IMR-90 (cell line): ENCODE measurements around the gene ZNF488. TPM values are rescaled to one million over a fixed set of nuclear protein-coding genes. Genes with fewer than 3 reads are reported as not detected.

Experiments
- ATAC-seq: fragments of 200-7000 bp; cut with Tn5 transposase; 2 replicates; pipeline ENCODE4 v1.9.1; 2020; ENCODE audit warnings: low read depth, mild to moderate bottlenecking, moderate library complexity
- BruUV-seq: library from RNA; stranded (reverse); fragments of 400-500 nt; replicated peaks from 2 replicates; lab custom pipeline; 2021; lab: Mats Ljungman, UMichigan
- CTCF ChIA-PET: fragments of 300-600 bp; formaldehyde crosslinking; extraction: SDS; loops from one replicate; lab custom pipeline; 2021; ENCODE audit warnings: antibody characterized with exemption; lab: Yijun Ruan, JAX
- POLR2A ChIA-PET: fragments of 300-600 bp; sonication (Branson Sonifier 250); formaldehyde crosslinking; loops from one replicate; lab custom pipeline; 2022; ENCODE audit warnings: antibody characterized with exemption; ENCODE audit not compliant: unreplicated experiment; lab: Charles Lee
- DNase-seq: peaks from one replicate; pipeline ENCODE4 v3.0.0; 2013
- H2AFZ ChIP-seq: replicated peaks from 2 replicates; pipeline ENCODE3; 2013; ENCODE audit warnings: low read length, mild to moderate bottlenecking; ENCODE audit not compliant: poor library complexity
- H2AK5ac ChIP-seq: 2 replicates; pipeline ENCODE4 v1.6.1; 2013; ENCODE audit warnings: low read depth, low read length, inconsistent platforms
- H2AK9ac ChIP-seq: replicated peaks from 2 replicates; pipeline ENCODE3; 2013; ENCODE audit warnings: mild to moderate bottlenecking, low read depth, low read length, moderate library complexity; ENCODE audit not compliant: poor library complexity
- H2BK120ac ChIP-seq: 2 replicates; pipeline ENCODE4 v1.6.1; 2013; ENCODE audit warnings: low read depth, low read length, inconsistent platforms
- H2BK15ac ChIP-seq: 3 replicates; pipeline ENCODE4 v1.6.1; 2013; ENCODE audit warnings: low read depth, low read length, inconsistent platforms
- H2BK20ac ChIP-seq: 2 replicates; pipeline ENCODE4 v1.6.1; 2013; ENCODE audit warnings: low read depth, mild to moderate bottlenecking, inconsistent platforms, low read length, moderate library complexity
- H2BK5ac ChIP-seq: 2 replicates; pipeline ENCODE4 v1.6.1; 2013; ENCODE audit warnings: mild to moderate bottlenecking, low read depth, low read length, inconsistent platforms; ENCODE audit not compliant: poor library complexity, severe bottlenecking
- H3K14ac ChIP-seq: replicated peaks from 2 replicates; pipeline ENCODE4 v1.6.1; 2013; ENCODE audit warnings: low read depth, low read length, inconsistent platforms
- H3K18ac ChIP-seq: 2 replicates; pipeline ENCODE4 v1.6.1; 2013; ENCODE audit warnings: low read depth, low read length, control low read depth
- H3K23ac ChIP-seq: 2 replicates; pipeline ENCODE4 v1.6.1; 2013; ENCODE audit warnings: low read depth, low read length, inconsistent platforms
- H3K27ac ChIP-seq: 2 replicates; pipeline ENCODE4 v1.5.1; 2013; ENCODE audit warnings: mild to moderate bottlenecking, control low read depth, low read length; ENCODE audit not compliant: insufficient read depth
- H3K27me3 ChIP-seq: 2 replicates; pipeline ENCODE4 v1.6.1; 2013; ENCODE audit warnings: low read length; ENCODE audit not compliant: control insufficient read depth, insufficient read depth
- H3K36me3 ChIP-seq: 2 replicates; pipeline ENCODE4 v1.6.1; 2013; ENCODE audit warnings: low read length, mixed read lengths; ENCODE audit not compliant: control insufficient read depth, insufficient read depth
- H3K4ac ChIP-seq: 2 replicates; pipeline ENCODE4 v1.6.1; 2013; ENCODE audit warnings: low read depth, low read length, inconsistent platforms
- H3K4me1 ChIP-seq: 2 replicates; pipeline ENCODE4 v1.6.1; 2013; ENCODE audit warnings: low read length, mixed read lengths; ENCODE audit not compliant: control insufficient read depth, insufficient read depth
- H3K4me2 ChIP-seq: 2 replicates; pipeline ENCODE4 v1.6.1; 2013; ENCODE audit warnings: low read depth, mild to moderate bottlenecking, control low read depth, low read length, moderate library complexity
- H3K4me3 ChIP-seq: 2 replicates; pipeline ENCODE4 v1.5.1; 2013; ENCODE audit warnings: low read depth, mild to moderate bottlenecking, control low read depth, low read length, moderate library complexity; ENCODE audit not compliant: insufficient read depth
- H3K56ac ChIP-seq: 2 replicates; pipeline ENCODE4 v1.6.1; 2013; ENCODE audit warnings: low read length, inconsistent platforms; ENCODE audit not compliant: insufficient read depth; ENCODE audit errors: extremely low read depth
- H3K79me1 ChIP-seq, 2 experiments: 2 replicates each; pipeline ENCODE4 v1.6.1; 2013; ENCODE audit warnings: low read length in 2 of 2, inconsistent platforms in 1 of 2, low read depth in 1 of 2
- H3K9ac ChIP-seq: 2 replicates; pipeline ENCODE4 v1.6.1; 2013; ENCODE audit warnings: low read depth, low read length, control low read depth
- H3K9me1 ChIP-seq: 2 replicates; pipeline ENCODE4 v1.6.1; 2013; ENCODE audit warnings: low read length, inconsistent platforms; ENCODE audit not compliant: insufficient read depth
- H3K9me3 ChIP-seq: 2 replicates; pipeline ENCODE4 v1.6.1; 2013; ENCODE audit warnings: low read length; ENCODE audit not compliant: control insufficient read depth, insufficient read depth
- H4K20me1 ChIP-seq: 2 replicates; pipeline ENCODE4 v1.6.1; 2013; ENCODE audit warnings: low read length, inconsistent platforms; ENCODE audit not compliant: insufficient read depth
- H4K5ac ChIP-seq: 2 replicates; pipeline ENCODE4 v1.6.1; 2013; ENCODE audit warnings: mild to moderate bottlenecking, low read depth, low read length, control low read depth
- H4K8ac ChIP-seq, 2 experiments: 2 replicates each; pipeline ENCODE4 v1.6.1; 2013; ENCODE audit warnings: low read depth in 2 of 2, low read length in 2 of 2, control low read depth in 1 of 2, inconsistent platforms in 1 of 2
- H4K91ac ChIP-seq: 2 replicates; pipeline ENCODE4 v1.6.1; 2013; ENCODE audit warnings: low read depth, low read length, inconsistent platforms; ENCODE audit not compliant: insufficient read depth
- CEBPB ChIP-seq: IDR thresholded peaks from 2 replicates; pipeline ENCODE4 v1.6.1; 2012; ENCODE audit warnings: low read depth, low read length, improper control_type of control experiment
- CHD1 ChIP-seq: IDR thresholded peaks from 2 replicates; pipeline ENCODE4 v1.6.1; 2012; ENCODE audit warnings: low read depth, low read length, improper control_type of control experiment
- CTCF ChIP-seq: conservative IDR thresholded peaks from 2 replicates; pipeline ENCODE4 v1.5.1; 2012; ENCODE audit warnings: mild to moderate bottlenecking, low read depth, low read length, improper control_type of control experiment
- FOS ChIP-seq: fragments of 150-350 bp; IDR thresholded peaks from 2 replicates; pipeline ENCODE4 v1.6.1; 2016; ENCODE audit warnings: low read depth, low read length
- MAFK ChIP-seq: IDR thresholded peaks from 2 replicates; pipeline ENCODE4 v1.6.1; 2012; ENCODE audit warnings: low read depth, low read length, improper control_type of control experiment
- MAZ ChIP-seq: IDR thresholded peaks from 2 replicates; pipeline ENCODE4 v1.6.1; 2012; ENCODE audit warnings: low read depth, mild to moderate bottlenecking, low read length, improper control_type of control experiment, moderate library complexity, borderline replicate concordance
- MXI1 ChIP-seq: IDR thresholded peaks from 2 replicates; pipeline ENCODE4 v1.6.1; 2012; ENCODE audit warnings: low read depth, mild to moderate bottlenecking, low read length, moderate library complexity, borderline replicate concordance
- NFE2L2 ChIP-seq: fragments of 150-350 bp; IDR thresholded peaks from 2 replicates; pipeline ENCODE4 v1.6.1; 2016; ENCODE audit warnings: low read depth, mild to moderate bottlenecking, low read length
- POLR2A ChIP-seq: IDR thresholded peaks from 2 replicates; pipeline ENCODE4 v1.6.1; 2012; ENCODE audit warnings: mild to moderate bottlenecking, low read depth, low read length
- RAD21 ChIP-seq: IDR thresholded peaks from 2 replicates; pipeline ENCODE4 v1.6.1; 2012; ENCODE audit warnings: low read length, improper control_type of control experiment
- RCOR1 ChIP-seq: IDR thresholded peaks from 2 replicates; pipeline ENCODE4 v1.6.1; 2012; ENCODE audit warnings: mild to moderate bottlenecking, low read length, improper control_type of control experiment; ENCODE audit not compliant: insufficient replicate concordance
- RFX5 ChIP-seq: IDR thresholded peaks from 2 replicates; pipeline ENCODE4 v1.8.0; 2012; ENCODE audit warnings: low read depth, mild to moderate bottlenecking, low read length, moderate library complexity
- SMC3 ChIP-seq: fragments of 150-350 bp; IDR thresholded peaks from 2 replicates; pipeline ENCODE4 v1.6.1; 2016; ENCODE audit warnings: low read depth, mild to moderate bottlenecking, antibody characterized with exemption, low read length, moderate library complexity
- WGBS, 2 experiments: methylation state at CpG; one replicate each; pipeline versions ENCODE4 v1.1.5 to v1.1.7; 2013; ENCODE audit warnings: missing lambda C conversion rate in 2 of 2; ENCODE audit not compliant: insufficient read length in 1 of 2; ENCODE audit errors: extremely low coverage in 2 of 2; 5-methylcytosine and 5-hydroxymethylcytosine counted together
- dilution Hi-C: fragments of 300-500 bp; cut with HindIII; formaldehyde crosslinking; loops from one replicate; pipeline ENCODE4 v1.14.3; 2018; ENCODE audit warnings: low sequenced_read_pairs; ENCODE audit not compliant: unreplicated experiment
- in situ Hi-C: fragments of 300-500 bp; cut with MboI; formaldehyde crosslinking; loops from 3 replicates; pipeline ENCODE4 v1.14.3; 2019; ENCODE audit warnings: low sequenced_read_pairs, inconsistent platforms, mixed read lengths
- intact Hi-C: fragments of 100-400 bp; cut with micrococcal nuclease; formaldehyde crosslinking; loops from 2 replicates; pipeline ENCODE4 v1.10.0; 2022
- polyA plus RNA-seq, 3 experiments: library from polyadenylated mRNA; depleted of rRNA; stranded (reverse); fragments of >200 nt; gene quantifications; 2 replicates each; pipeline ENCODE4 v1.2.3, GENCODE V29; 2012; ENCODE audit warnings: low replicate concordance in 1 of 3
- total RNA-seq: library from RNA; depleted of rRNA; stranded (reverse); fragments of >200 nt; gene quantifications from 2 replicates; pipeline ENCODE4 v1.2.3, GENCODE V29; 2012
- TF ChIP-seq, protein P1 (sequence below): fragments of 150-350 bp; IDR thresholded peaks from 2 replicates; pipeline ENCODE4 v1.6.1; 2016; ENCODE audit warnings: low read depth, mild to moderate bottlenecking, low read length, moderate library complexity, borderline replicate concordance
- TF ChIP-seq, protein P2 (sequence below): fragments of 150-350 bp; IDR thresholded peaks from 2 replicates; pipeline ENCODE4 v1.6.1; 2017; ENCODE audit warnings: mild to moderate bottlenecking, antibody characterized with exemption, low read length, low read depth

Gene ZNF488
- total and polyA plus RNA-seq, 2 of the 4 experiments (the other 2 are of a cell fraction), result under 0.01 to 0.14 TPM

DNA sequence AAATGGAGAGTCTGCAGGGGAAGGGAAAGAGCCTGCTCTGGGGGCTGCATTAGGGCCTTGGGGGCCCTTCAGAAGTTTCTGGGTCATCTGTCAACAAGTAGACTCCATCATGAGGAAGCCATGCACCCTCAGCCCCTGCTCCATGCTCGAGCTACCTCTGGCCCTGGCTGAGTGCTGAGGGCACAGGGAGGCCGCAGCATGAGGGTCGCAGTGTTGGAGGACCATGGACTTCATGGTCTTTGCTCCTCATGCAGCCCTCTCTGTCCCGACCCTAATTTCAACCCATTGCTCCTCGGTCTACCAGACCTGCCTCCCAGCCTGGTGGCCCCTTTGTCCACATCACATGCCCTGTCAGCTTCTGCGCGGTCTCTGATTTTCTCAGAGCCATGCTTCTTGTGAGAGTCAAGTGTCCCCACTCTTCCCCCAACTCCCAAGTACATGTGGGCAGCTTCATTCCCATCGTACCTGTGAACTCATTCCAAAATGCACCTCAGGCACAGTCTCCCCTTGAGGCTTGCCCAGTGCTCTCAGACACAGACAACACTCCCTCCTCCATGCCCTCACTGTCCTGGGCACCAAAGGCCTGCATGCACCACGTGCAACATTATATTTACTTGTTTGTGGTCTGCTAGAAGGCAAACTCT, 14.7 kb downstream of the ZNF488 start:
- H2BK20ac ChIP-seq, result no peak overlapping the region
- H3K9me3 ChIP-seq, result no peaks in the 10 kb centered on the region
- no peaks in the 10 kb centered on the region for H3K4me1 ChIP-seq
- H3K36me3 ChIP-seq, result no peaks in the 10 kb centered on the region
- H4K20me1 ChIP-seq, result no peaks in the 10 kb centered on the region
- in situ Hi-C loops (no loop called here), dilution Hi-C loops (no loop called here), intact Hi-C loops (no loop called here)
- H2AK5ac ChIP-seq, result no peak overlapping the region
- H4K8ac ChIP-seq, result no peak overlapping the region
- no peak overlapping the region for H3K4ac ChIP-seq
- H3K4me3 ChIP-seq, result no peak overlapping the region
- no peak overlapping the region for H3K56ac ChIP-seq
- no peak overlapping the region for H2AFZ ChIP-seq
- no peak overlapping the region for H3K9ac ChIP-seq
- no peak for DNase-seq
- no peak overlapping the region for H2AK9ac ChIP-seq
- no peaks in the 10 kb centered on the region; the same call in 1 of the 2 replicates for H3K9me1 ChIP-seq
- H3K79me1 ChIP-seq, result no peaks in the 10 kb centered on the region
- no peak overlapping the region for H3K27ac ChIP-seq
- ChIA-PET POLR2A (no interaction called here), CTCF (no interaction called here)
- no peak overlapping the region for H2BK5ac ChIP-seq
- ATAC-seq, result no peak
- no peak overlapping the region for H3K18ac ChIP-seq
- H2BK120ac ChIP-seq, result no peak overlapping the region
- no peak overlapping the region for H3K14ac ChIP-seq
- no peak overlapping the region for H3K4me2 ChIP-seq
- no peak for TF ChIP-seq MAZ
- no peak for TF ChIP-seq CTCF
- TF ChIP-seq, protein P1, sequence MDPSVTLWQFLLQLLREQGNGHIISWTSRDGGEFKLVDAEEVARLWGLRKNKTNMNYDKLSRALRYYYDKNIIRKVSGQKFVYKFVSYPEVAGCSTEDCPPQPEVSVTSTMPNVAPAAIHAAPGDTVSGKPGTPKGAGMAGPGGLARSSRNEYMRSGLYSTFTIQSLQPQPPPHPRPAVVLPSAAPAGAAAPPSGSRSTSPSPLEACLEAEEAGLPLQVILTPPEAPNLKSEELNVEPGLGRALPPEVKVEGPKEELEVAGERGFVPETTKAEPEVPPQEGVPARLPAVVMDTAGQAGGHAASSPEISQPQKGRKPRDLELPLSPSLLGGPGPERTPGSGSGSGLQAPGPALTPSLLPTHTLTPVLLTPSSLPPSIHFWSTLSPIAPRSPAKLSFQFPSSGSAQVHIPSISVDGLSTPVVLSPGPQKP, result no peak
- no peak for TF ChIP-seq RCOR1
- TF ChIP-seq RAD21, result no peak
- no peak for TF ChIP-seq FOS
- TF ChIP-seq RFX5, result no peak
- no peak for TF ChIP-seq CHD1
- TF ChIP-seq SMC3, result no peak
- no peak for TF ChIP-seq POLR2A
- TF ChIP-seq, protein P2, sequence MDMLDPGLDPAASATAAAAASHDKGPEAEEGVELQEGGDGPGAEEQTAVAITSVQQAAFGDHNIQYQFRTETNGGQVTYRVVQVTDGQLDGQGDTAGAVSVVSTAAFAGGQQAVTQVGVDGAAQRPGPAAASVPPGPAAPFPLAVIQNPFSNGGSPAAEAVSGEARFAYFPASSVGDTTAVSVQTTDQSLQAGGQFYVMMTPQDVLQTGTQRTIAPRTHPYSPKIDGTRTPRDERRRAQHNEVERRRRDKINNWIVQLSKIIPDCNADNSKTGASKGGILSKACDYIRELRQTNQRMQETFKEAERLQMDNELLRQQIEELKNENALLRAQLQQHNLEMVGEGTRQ, result no peak
- TF ChIP-seq MXI1, result no peak
- no peak for TF ChIP-seq CEBPB
- TF ChIP-seq MAFK, result no peak
- TF ChIP-seq NFE2L2, result no peak
- peaks cover 46% of the 10 kb centered on the region for H3K27me3 ChIP-seq
- H2BK15ac ChIP-seq, result no peak overlapping the region
- 93% methylated on average over 3 of the region's 9 CpGs; no CpG with 5 or more reads in 1 of the 2 experiments for WGBS, 2 experiments
- BruUV-seq, result no TSS peak
- no peak overlapping the region; the same call in 1 of the 2 replicates for H3K23ac ChIP-seq
- H4K5ac ChIP-seq, result no peak overlapping the region
- no peak overlapping the region for H4K91ac ChIP-seq
